NK-92 treated with Interleukin-12 subunit alpha and Interleukin-12 subunit beta, amount 100 ng/mL, for 24 hours (cell line): ENCODE data around the gene DST.
"Not testable (repeated sequence)": the region's sequence is repeated elsewhere in the genome, so short reads cannot be mapped to it uniquely, and the experiment has no call there.

Source experiments
- DNase-seq: peaks from one replicate; lab custom pipeline; 2025; lab: John Stamatoyannopoulos, UW

DST gene

GRCh38 chr6:56661338-56661737 is 18.6 kb upstream of the DST start:
- DNase-seq = not testable (repeated sequence)

DNA sequence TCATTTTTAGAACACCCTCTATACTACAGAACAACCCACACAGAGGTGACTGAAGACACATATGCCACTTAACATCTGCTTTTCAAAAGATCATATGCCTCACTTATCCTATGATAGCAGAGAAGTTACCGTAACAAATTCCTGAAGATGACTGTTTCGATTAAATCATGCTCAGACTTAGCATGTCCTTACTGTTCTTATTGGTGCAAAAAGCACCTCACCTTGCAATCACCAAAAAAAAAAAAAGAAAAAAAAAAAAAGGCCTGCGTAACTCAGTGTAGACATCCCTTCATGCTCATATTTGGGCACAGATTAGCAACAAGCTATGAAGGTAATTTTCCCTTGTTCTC is 17.7 kb upstream of the DST start:
- no peak for DNase-seq

DNA sequence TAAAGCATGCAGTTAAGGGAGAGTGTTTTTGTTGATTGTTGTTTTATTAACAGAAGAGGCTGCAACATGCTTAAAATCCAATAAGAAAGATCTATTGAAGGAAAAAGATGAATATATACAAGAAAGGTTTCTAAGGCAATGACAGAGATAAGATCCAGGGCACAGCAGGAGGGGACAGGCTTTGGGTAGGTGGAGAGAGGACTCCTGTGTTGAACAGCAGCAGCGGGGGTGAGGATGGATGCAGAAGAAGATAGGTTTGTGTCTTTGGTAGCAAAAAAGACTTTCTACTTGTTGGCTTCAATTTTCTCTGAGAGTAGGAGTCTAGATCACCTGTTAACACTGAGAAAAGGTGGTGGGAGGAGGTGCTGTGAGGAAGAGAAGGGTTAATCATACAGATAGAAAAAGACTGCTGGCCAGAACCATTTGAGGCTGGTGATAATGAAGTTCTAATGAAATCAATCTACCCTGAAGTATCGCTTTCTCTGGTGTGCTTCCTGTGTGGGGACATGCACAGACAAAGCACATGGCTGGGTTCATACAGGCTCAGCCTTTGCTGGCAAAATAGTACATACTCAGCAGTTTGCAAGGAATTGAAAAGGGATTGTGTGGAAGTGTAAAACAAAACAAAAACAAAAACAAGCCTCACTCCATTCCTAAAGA is 17.2 kb upstream of the DST start:
- DNase-seq = no peak

DNA sequence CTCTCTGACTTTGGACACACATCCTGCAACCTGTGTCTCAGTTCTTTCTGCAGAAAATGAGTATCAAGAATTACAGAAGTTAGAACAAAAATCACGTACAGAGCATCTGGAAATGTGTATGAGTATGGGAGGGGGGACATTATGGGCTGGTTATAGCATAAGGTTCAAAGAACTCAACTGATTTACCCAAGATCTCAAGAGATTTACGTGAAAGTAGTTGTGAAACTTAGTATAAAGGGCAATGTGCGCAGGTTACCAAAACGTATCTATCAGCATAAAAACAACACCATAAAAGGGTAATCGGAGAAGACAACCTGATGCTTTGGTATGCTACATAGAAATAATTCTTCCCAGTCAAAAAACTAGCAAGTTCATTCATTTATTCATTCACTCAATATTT is 15.6 kb upstream of the DST start:
- no peak for DNase-seq

DNA sequence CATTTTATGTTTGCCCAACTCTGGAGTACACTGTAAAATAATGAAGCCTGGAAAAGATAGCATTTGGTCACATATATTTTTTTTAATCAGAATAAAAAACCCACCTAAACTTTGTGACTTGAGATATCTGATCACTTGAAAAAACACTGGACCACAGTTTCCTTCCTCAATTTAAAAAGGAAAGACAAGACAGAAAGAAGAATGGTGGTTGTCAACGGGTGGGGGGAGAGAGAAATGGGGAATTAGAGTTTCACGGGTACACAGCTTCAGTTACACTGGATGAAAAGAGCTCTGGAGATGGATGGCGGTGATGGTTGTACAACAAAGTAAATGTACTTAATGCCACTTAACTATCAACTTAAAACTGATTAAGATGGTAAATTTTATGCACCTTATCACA is 14.7 kb upstream of the DST start:
- DNase-seq = no peak

DNA sequence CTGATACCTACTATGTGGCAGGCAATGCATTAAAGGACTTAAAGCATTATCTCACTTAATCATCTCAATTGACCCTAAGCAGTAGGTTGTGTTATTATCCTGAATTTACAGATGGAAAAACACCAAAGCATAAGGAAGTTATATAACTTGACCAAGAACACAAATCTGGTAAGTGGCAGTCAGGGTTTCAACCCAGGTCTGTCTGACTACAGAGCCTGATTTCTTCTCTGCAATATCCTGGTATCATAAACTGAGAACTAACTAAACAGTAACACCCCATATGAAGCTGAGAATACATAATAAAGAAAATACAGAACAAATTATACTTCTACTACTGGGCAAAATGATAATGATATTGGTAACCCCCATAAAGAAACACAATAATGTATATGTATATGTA is 13.8 kb upstream of the DST start:
- DNase-seq = no peak

DNA sequence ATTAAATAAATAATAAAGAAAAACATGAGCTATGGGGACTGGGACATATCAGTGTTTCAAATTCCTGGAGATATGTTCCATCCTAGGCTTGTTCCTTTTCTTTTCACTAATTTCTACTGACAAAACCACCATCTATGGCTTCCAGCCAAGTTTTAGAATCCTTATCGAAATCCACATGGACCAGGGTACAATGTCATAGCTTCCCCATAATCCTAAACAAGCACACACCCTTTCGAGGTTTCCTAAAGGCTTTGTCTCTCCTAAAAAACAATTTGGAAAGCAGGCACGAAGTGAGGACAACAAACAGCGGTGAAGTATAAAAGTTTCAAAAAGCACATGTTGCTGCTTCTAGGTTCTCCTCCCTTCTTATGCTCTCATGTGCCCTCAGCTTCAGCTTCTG is 13.3 kb upstream of the DST start:
- DNase-seq = no peak

GRCh38 chr6:56655249-56655648 is 12.6 kb upstream of the DST start:
- DNase-seq = no peak

- no peak for DNase-seq
Measured at GRCh38 chr6:56652994-56653393, 10.3 kb upstream of the DST start.

DNA sequence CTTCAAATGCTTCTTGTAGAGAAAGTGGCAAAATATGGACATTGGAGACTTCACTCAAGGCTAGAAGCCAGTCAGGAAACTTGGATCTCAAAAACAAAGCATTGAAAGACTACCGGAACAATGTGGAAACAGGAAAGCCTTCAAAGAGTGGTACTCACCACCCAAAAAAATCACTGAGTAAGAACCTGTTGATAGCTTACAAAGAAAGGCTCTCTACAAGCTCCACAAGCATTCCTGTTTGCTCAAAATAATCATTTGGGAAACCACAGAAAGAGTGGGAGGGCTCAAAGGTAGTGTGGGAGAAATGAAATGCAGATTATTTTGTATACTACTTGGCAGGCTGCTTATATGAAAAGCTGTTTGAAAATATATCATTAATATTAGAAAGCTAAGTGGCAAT is 9.5 kb upstream of the DST start:
- DNase-seq = no peak

GRCh38 chr6:56650191-56650590 is 7.5 kb upstream of the DST start:
- DNase-seq = no peak

DNA sequence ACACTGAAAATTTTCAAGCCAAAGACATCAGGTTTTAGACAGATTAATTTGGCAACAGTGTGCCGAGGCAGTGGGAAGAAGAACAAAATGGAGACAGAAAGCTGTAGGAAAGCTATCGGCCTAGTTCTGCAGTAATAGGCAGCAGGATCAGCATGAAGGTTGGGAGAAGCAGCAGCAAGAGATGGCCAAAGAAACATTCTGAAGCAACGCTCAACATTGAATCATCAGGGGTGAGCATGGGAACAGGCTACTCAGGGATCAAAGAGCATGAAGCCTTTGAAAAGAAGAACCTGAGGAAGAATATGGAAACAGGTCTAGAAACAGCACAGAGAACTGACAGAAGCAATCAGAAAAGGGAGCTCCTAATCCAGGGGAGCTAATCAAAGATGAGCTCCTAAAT is 7.1 kb upstream of the DST start:
- no peak for DNase-seq

DNA sequence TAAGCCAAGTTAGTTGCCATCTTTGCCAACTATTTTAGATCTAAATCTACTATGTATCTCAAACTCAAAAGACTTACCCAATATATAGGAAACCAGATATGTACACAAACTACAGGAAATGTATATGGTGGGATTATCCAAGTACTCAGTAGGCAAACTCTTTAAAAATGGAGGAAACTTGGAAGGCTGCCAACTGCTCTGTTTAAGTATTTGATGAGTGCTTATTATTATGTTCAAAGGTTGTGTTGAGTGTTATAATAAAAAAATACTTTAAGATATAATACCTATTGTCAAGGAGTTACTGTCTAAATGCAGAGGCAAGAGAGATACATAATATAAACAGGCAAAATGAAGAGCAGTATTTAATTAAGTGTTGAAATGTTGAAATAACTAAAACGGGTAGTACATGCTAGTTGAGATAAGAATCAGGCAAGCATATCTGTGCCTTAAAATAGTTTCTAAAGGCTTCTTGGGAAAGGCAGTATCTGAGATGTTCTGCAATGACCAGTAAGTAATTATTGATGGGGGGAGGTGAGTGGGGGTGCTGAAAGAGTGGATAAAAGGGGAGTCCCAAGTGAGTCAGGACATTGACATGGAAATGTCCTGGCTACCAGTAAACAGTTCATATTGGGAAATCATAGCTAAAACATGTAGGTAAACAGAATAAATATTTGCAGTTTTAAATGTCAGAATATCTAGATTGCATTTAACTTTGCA is 6.5 kb upstream of the DST start:
- no peak for DNase-seq

DNA sequence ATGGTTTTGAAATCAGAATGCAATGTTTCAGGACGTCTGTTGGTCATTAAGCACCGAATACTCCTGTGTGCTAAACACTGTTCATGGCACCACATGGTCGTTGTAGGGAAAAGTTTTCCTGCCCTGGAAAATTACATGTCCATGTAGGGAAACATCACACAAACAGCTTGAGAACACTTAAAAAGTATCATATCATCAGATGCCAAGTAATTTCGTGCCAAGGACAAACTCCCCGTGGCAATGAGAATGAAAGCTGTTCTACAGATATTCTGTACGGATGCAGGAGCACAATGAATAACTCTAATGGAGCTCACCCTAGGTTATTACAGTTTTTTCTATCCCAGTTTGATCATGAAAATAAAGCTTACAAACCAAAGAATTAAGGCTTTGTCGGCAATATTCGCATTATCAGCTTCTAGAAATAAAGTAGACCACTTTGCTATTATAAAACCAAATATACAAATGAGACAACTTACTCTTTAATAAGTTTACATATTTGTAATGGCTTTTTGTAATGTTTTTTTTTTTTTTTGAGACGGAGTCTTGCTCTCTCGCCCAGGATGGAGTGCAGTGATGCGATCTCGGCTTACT is 4.6 kb upstream of the DST start:
- no peak for DNase-seq

DNA sequence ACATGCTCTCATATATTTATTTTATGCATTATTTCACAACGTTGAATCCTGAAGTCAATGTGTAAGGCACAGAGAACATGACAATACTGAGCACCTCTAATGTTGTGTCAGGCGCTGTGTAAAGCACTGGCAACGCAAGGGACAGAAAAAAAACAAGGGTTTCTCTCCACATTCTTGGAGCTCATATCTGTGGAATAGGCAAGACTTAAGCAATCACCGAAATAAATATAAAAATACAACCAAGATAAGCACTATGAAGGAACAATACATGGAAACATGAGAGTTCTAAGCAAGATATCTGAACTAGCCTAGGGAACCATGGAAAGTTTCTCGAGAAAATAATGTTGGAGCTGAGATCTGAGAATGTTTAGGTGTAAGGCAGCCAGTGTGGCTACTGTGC is 1.7 kb upstream of the DST start:
- DNase-seq = no peak

GRCh38 chr6:56643379-56644089 is 845 bp upstream of the DST start:
- DNase-seq = no peak

GRCh38 chr6:56640374-56640773 is 2.3 kb downstream of the DST start:
- DNase-seq = no peak

- DNase-seq = no peak
Measured at GRCh38 chr6:56638760-56639159, 3.9 kb downstream of the DST start.

DNA sequence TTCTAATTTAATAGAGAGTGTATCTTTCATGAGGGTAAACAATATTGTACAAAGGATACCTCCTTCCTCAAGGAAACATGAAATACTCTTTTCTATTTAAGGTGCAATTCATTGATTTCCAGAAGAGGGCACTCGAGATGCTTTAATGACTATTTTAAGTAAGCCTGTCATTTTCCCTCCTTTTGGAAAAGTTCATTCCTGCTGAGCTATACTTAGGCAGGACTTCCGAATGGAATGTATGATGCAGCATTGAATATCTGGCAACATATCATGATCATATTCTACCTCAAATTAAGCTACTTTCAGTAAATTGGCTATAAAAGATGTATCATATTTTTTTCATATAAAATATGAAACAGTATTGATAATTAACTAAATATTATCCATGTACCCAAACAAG is 5.0 kb downstream of the DST start:
- no peak for DNase-seq

DNA sequence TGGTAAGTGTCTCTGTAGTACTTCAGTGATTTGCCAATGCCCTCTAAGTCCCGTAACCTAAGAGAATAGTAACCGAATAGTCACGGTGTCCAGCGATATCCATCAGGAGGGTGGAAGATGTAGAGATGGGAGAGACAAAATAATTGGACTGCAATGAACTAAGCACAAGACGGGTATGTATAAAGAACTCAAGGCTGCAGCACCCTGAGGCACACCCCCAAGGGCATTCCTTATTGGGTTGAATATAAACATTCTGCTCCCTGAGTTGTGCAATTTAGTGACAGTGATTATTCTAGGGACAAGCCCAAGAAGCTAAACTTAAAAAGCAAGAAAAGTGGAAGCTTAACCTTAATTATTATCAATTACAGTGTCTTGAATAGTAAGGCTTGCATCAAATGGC is 14.6 kb downstream of the DST start:
- no peak for DNase-seq

- DNase-seq = no peak
Measured at GRCh38 chr6:56625356-56625755, 17.3 kb downstream of the DST start.

- DNase-seq = no peak
Measured at GRCh38 chr6:56624728-56625069, 18.0 kb downstream of the DST start.

DNA sequence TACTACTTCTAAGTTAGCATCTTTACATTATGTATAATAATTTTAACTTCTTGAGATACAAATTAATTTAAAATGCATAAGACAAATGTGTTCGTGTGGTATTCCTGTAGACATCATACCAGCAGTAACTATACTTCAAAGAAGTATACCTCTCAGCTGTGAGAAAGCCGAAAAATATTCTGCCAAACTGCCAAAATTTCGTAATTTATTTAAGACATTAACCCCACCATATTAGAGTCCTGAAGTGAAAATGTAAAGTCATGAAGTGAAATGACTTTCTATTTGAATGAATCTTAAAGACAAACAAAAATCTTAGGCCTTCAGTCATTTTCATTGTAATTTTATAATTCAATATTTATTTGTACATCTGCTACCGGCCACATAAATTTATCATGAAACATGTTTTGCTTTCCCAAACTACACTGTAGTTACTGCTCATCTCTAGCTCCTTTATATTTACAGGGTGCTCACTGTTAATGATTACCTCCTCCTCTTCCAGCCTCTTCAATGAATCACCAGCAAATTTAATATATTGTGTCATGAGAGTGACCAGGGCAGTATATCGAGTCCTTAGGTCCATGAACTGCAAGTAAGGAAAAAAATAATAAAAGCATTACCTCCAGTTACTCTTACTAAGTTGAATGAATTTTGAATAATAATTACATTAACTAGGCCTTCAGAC is 18.5 kb downstream of the DST start:
- DNase-seq = no peak
